Smooth muscle cell (in vitro differentiated cells): ENCODE data around the gene SRCIN1. TPM values are rescaled to one million over a fixed set of nuclear protein-coding genes. Genes with fewer than 3 reads are reported as not detected.

Experiments
- DNase-seq: peaks from one replicate; lab custom pipeline; 2025; ENCODE audit not compliant: unreplicated experiment; lab: John Stamatoyannopoulos, UW
- H2AFZ ChIP-seq: fragments of 200-600 bp; sonication (generic); 2 replicates; pipeline ENCODE4 v1.6.0; 2016; ENCODE audit warnings: antibody characterized with exemption, low read depth, mild to moderate bottlenecking
- H3F3A ChIP-seq: fragments of 200-600 bp; sonication (generic); 2 replicates; pipeline ENCODE4 v1.6.0; 2017; ENCODE audit warnings: antibody characterized with exemption, low read depth
- H3K27ac ChIP-seq: fragments of 200-600 bp; sonication (generic); 2 replicates; pipeline ENCODE4 v1.5.1; 2016; ENCODE audit warnings: low read depth, mild to moderate bottlenecking
- H3K27me3 ChIP-seq: fragments of 200-600 bp; sonication (generic); 2 replicates; pipeline ENCODE4 v1.6.1; 2016; ENCODE audit warnings: low read depth, mild to moderate bottlenecking
- H3K36me3 ChIP-seq: fragments of 200-600 bp; sonication (generic); 2 replicates; pipeline ENCODE4 v1.5.1; 2016; ENCODE audit warnings: low read depth
- H3K4me1 ChIP-seq: fragments of 200-600 bp; sonication (generic); 2 replicates; pipeline ENCODE4 v1.5.1; 2016; ENCODE audit warnings: low read depth
- H3K4me2 ChIP-seq: fragments of 200-600 bp; sonication (generic); 2 replicates; pipeline ENCODE4 v1.6.0; 2016; ENCODE audit warnings: mild to moderate bottlenecking
- H3K4me3 ChIP-seq: fragments of 200-600 bp; sonication (generic); 2 replicates; pipeline ENCODE4 v1.5.1; 2016; ENCODE audit warnings: mild to moderate bottlenecking
- H3K79me2 ChIP-seq: fragments of 200-600 bp; sonication (generic); 2 replicates; pipeline ENCODE4 v1.6.0; 2016; ENCODE audit warnings: low read depth, mild to moderate bottlenecking
- H3K9ac ChIP-seq: fragments of 200-600 bp; sonication (generic); 2 replicates; pipeline ENCODE4 v1.6.0; 2016; ENCODE audit warnings: low read depth
- H3K9me3 ChIP-seq: fragments of 200-600 bp; sonication (generic); replicated peaks from 2 replicates; pipeline ENCODE4 v1.5.1; 2016; ENCODE audit warnings: low read depth
- H4K20me1 ChIP-seq: fragments of 200-600 bp; sonication (generic); 2 replicates; pipeline ENCODE4 v1.6.0; 2016; ENCODE audit warnings: low read depth
- CTCF ChIP-seq: fragments of 200-600 bp; sonication (generic); IDR thresholded peaks from 2 replicates; pipeline ENCODE4 v1.5.1; 2017; ENCODE audit warnings: borderline replicate concordance, mild to moderate bottlenecking, antibody characterized with exemption; ENCODE audit not compliant: insufficient read depth, poor library complexity, severe bottlenecking
- WGBS: methylation state at CpG from one replicate; pipeline ENCODE4 v1.1.7; 2016; ENCODE audit warnings: low lambda C conversion rate; 5-methylcytosine and 5-hydroxymethylcytosine counted together
- polyA plus RNA-seq: library from polyadenylated mRNA; unstranded; fragments of >200 nt; fragmentation: Nextera tagmentation; extraction: Ambion mirVana; gene quantifications from 2 replicates; pipeline ENCODE4 v1.2.1, GENCODE V29; 2016
- total RNA-seq: library from RNA; depleted of rRNA; stranded (reverse); fragments of >200 nt; gene quantifications from 2 replicates; pipeline ENCODE4 v1.2.3, GENCODE V29; 2014

Gene SRCIN1
- total and polyA plus RNA-seq, 2 experiments from 2014 or later: 0.16 to 0.90 TPM

GRCh38 chr17:38605411-38605840 is 326 bp downstream of the SRCIN1 start:
- DNase-seq: no peak
- Histone ChIP-seq H4K20me1 (no peaks in the 10 kb centered on the region), H3F3A (no peaks in the 10 kb centered on the region), H3K27me3 (peaks cover 73% of the 10 kb centered on the region), H3K79me2 (no peaks in the 10 kb centered on the region), H3K9ac (no peak overlapping the region), H3K4me1 (peaks cover 22% of the 10 kb centered on the region), H3K27ac (no peak overlapping the region), H3K9me3 (no peaks in the 10 kb centered on the region), H3K36me3 (no peaks in the 10 kb centered on the region), H2AFZ (no peak overlapping the region), H3K4me3 (peak overlapping the region; percentile 48), H3K4me2 (peak overlapping the region; percentile 88)
- 0% methylated on average over 14 of the region's 44 CpGs for WGBS
- no peak for TF ChIP-seq CTCF

GRCh38 chr17:38604479-38605403 is 1.0 kb downstream of the SRCIN1 start:
- Histone ChIP-seq H3K9ac (no peak overlapping the region), H4K20me1 (no peaks in the 10 kb centered on the region), H3K36me3 (no peaks in the 10 kb centered on the region), H3K4me1 (peaks cover 22% of the 10 kb centered on the region), H3K9me3 (no peaks in the 10 kb centered on the region), H3K4me3 (peak overlapping the region; percentile 48), H3K4me2 (peak overlapping the region; percentile 88), H3K79me2 (no peaks in the 10 kb centered on the region), H2AFZ (no peak overlapping the region), H3K27ac (no peak overlapping the region), H3K27me3 (peaks cover 66% of the 10 kb centered on the region), H3F3A (no peaks in the 10 kb centered on the region)
- DNase-seq: no peak
- TF ChIP-seq CTCF: peak; percentile 9
- 15% methylated on average over 23 of the region's 38 CpGs for WGBS

- no peak for DNase-seq
- no peak overlapping the region for H3K4me3 ChIP-seq
- no peak overlapping the region for H3K9ac ChIP-seq
- H3K4me1 ChIP-seq: peaks cover 22% of the 10 kb centered on the region
- H3F3A ChIP-seq: no peaks in the 10 kb centered on the region
- no peak for TF ChIP-seq CTCF
- H3K79me2 ChIP-seq: no peaks in the 10 kb centered on the region
- no peak overlapping the region for H3K27ac ChIP-seq
- no peaks in the 10 kb centered on the region for H4K20me1 ChIP-seq
- H3K27me3 ChIP-seq: peaks cover 58% of the 10 kb centered on the region
- H2AFZ ChIP-seq: no peak overlapping the region
- H3K4me2 ChIP-seq: no peak overlapping the region
- no peaks in the 10 kb centered on the region for H3K9me3 ChIP-seq
- WGBS: 36% methylated on average over 6 of the region's 6 CpGs
- no peaks in the 10 kb centered on the region for H3K36me3 ChIP-seq
These were observed 1.8 kb downstream of the SRCIN1 start for GRCh38 chr17:38603786-38604478.
